H1 (cell line): Measurements from ENCODE around the gene SLC45A1. TPM values are rescaled to one million over a fixed set of nuclear protein-coding genes. Genes with fewer than 3 reads are reported as not detected.

Source experiments
- CTCF ChIA-PET: fragments of 300-600 bp; sonication (Branson Sonifier 250); formaldehyde crosslinking; loops from one replicate; lab custom pipeline; 2021; ENCODE audit not compliant: partially characterized antibody; lab: Charles Lee
- POLR2A ChIA-PET: fragments of 300-600 bp; sonication (Branson Sonifier 250); formaldehyde crosslinking; loops from one replicate; lab custom pipeline; 2021; ENCODE audit warnings: inconsistent platforms; ENCODE audit not compliant: partially characterized antibody; lab: Charles Lee
- DNase-seq, 2 experiments: peaks; one replicate each; pipeline versions ENCODE4 v3.0.0 to v3.0.0-alpha.2; 2010 to 2022; ENCODE audit warnings: low spot score in 2 of 2, low read depth in 1 of 2, mixed read lengths in 1 of 2
- FAIRE-seq: peaks from 2 replicates; lab custom pipeline; 2011; peaks lifted over from hg19 to GRCh38; lab: Jason Lieb, UNC
- H2AFZ ChIP-seq: 2 replicates; pipeline ENCODE4 v1.8.1; 2012; ENCODE audit warnings: low read length, inconsistent platforms
- H2AK5ac ChIP-seq: 2 replicates; pipeline ENCODE4 v1.6.1; 2013; ENCODE audit warnings: low read depth, low read length
- H2BK120ac ChIP-seq: replicated peaks from 2 replicates; pipeline ENCODE3; 2013; ENCODE audit warnings: low read depth, low read length, inconsistent platforms
- H2BK12ac ChIP-seq: 2 replicates; pipeline ENCODE4 v1.6.1; 2013; ENCODE audit warnings: low read depth, low read length
- H2BK15ac ChIP-seq: 2 replicates; pipeline ENCODE4 v1.6.1; 2013; ENCODE audit warnings: low read length
- H2BK20ac ChIP-seq: 2 replicates; pipeline ENCODE4 v1.6.1; 2013; ENCODE audit warnings: low read length
- H2BK5ac ChIP-seq: 2 replicates; pipeline ENCODE4 v1.6.1; 2013; ENCODE audit warnings: low read depth, low read length
- H3K14ac ChIP-seq: 2 replicates; pipeline ENCODE4 v1.6.1; 2013; ENCODE audit warnings: inconsistent platforms; ENCODE audit not compliant: insufficient read length
- H3K18ac ChIP-seq: 2 replicates; pipeline ENCODE4 v1.6.1; 2013; ENCODE audit warnings: low read length; ENCODE audit errors: extremely low read depth
- H3K23ac ChIP-seq: 2 replicates; pipeline ENCODE4 v1.6.1; 2013; ENCODE audit warnings: inconsistent platforms; ENCODE audit not compliant: insufficient read length
- H3K23me2 ChIP-seq: 2 replicates; pipeline ENCODE4 v1.6.1; 2013; ENCODE audit warnings: low read depth, low read length
- H3K27ac ChIP-seq: 2 replicates; pipeline ENCODE4 v1.6.1; 2011; ENCODE audit warnings: low read depth, low read length, inconsistent platforms
- H3K27me3 ChIP-seq, 4 experiments: replicated peaks in 1 of 4; 1 replicate in 1 of 4; 2 replicates in 3 of 4; pipeline versions ENCODE4 v1.6.1 to v1.8.1; 2011 to 2013; ENCODE audit warnings: low read length in 3 of 4, mild to moderate bottlenecking in 3 of 4, inconsistent platforms in 2 of 4, mixed read lengths in 2 of 4, moderate library complexity in 1 of 4; ENCODE audit not compliant: control insufficient read depth in 3 of 4, insufficient read depth in 3 of 4; ENCODE audit errors: extremely low read depth in 1 of 4
- H3K36me3 ChIP-seq, 4 experiments: 2 replicates each; pipeline versions ENCODE4 v1.6.1 to v1.8.1; 2011 to 2013; ENCODE audit warnings: mild to moderate bottlenecking in 4 of 4, low read length in 3 of 4, moderate library complexity in 2 of 4, control low read depth in 1 of 4, inconsistent platforms in 1 of 4; ENCODE audit not compliant: insufficient read depth in 4 of 4, control insufficient read depth in 2 of 4
- H3K4ac ChIP-seq: replicated peaks from 2 replicates; pipeline ENCODE3; 2013; ENCODE audit warnings: low read length, low read depth, mixed read lengths, inconsistent platforms; ENCODE audit not compliant: insufficient read length
- H3K4me1 ChIP-seq, 4 experiments: replicated peaks in 1 of 4; 1 replicate in 1 of 4; 2 replicates in 3 of 4; pipeline versions ENCODE4 v1.6.1 to v1.8.1; 2011 to 2013; ENCODE audit warnings: low read length in 3 of 4, inconsistent platforms in 2 of 4, mixed read lengths in 1 of 4; ENCODE audit not compliant: insufficient read depth in 4 of 4, control insufficient read depth in 3 of 4
- H3K4me2 ChIP-seq, 2 experiments: 2 replicates each; pipeline versions ENCODE4 v1.6.1 to v1.8.1; 2011 to 2013; ENCODE audit warnings: low read depth in 2 of 2, low read length in 2 of 2, control low read depth in 1 of 2, inconsistent platforms in 1 of 2, mild to moderate bottlenecking in 1 of 2; ENCODE audit not compliant: insufficient read depth in 1 of 2
- H3K4me3 ChIP-seq, 4 experiments: fragments of 200-600, 300-600 bp in 1 of 4; sonication (generic), shearing (Covaris generic), sonication (Bioruptor Twin) in 1 of 4; 2 replicates each; pipeline versions ENCODE4 v1.5.1 to v1.8.1; 2011 to 2016; ENCODE audit warnings: low read length in 4 of 4, low read depth in 3 of 4, control low read depth in 2 of 4, inconsistent platforms in 2 of 4, mild to moderate bottlenecking in 2 of 4, mixed read lengths in 1 of 4, moderate library complexity in 1 of 4; ENCODE audit not compliant: insufficient read depth in 2 of 4; ENCODE audit errors: extremely low read depth in 1 of 4
- H3K56ac ChIP-seq: replicated peaks from 2 replicates; pipeline ENCODE3; 2013; ENCODE audit warnings: low read depth, mild to moderate bottlenecking, mixed read lengths, low read length, inconsistent platforms; ENCODE audit not compliant: insufficient read length
- H3K79me1 ChIP-seq: 2 replicates; pipeline ENCODE4 v1.6.1; 2013; ENCODE audit warnings: low read depth, low read length, control low read depth
- H3K79me2 ChIP-seq, 2 experiments: 2 replicates each; pipeline versions ENCODE4 v1.6.1 to v1.8.1; 2012 to 2013; ENCODE audit warnings: low read length in 2 of 2, mild to moderate bottlenecking in 2 of 2, inconsistent platforms in 1 of 2; ENCODE audit not compliant: insufficient read depth in 2 of 2, control insufficient read depth in 1 of 2
- H3K9ac ChIP-seq, 4 experiments: replicated peaks in 1 of 4; 1 replicate in 1 of 4; 2 replicates in 3 of 4; pipeline versions ENCODE4 v1.6.1 to v1.8.1; 2011 to 2013; ENCODE audit warnings: low read depth in 3 of 4, low read length in 3 of 4, control low read depth in 2 of 4, mild to moderate bottlenecking in 2 of 4, moderate library complexity in 2 of 4, inconsistent platforms in 1 of 4; ENCODE audit errors: extremely low read depth in 1 of 4
- H3K9me3 ChIP-seq, 2 experiments: 2 replicates each; pipeline versions ENCODE4 v1.6.1 to v1.8.1; 2012 to 2013; ENCODE audit warnings: mild to moderate bottlenecking in 2 of 2, moderate library complexity in 2 of 2, control low read depth in 1 of 2, inconsistent platforms in 1 of 2, low read depth in 1 of 2, low read length in 1 of 2, mixed read lengths in 1 of 2; ENCODE audit not compliant: insufficient read depth in 2 of 2
- H4K20me1 ChIP-seq, 2 experiments: replicated peaks in 1 of 2; 2 replicates each; pipeline versions ENCODE3 to v1.8.1; 2011 to 2013; ENCODE audit warnings: inconsistent platforms in 2 of 2, low read length in 2 of 2, mild to moderate bottlenecking in 1 of 2; ENCODE audit not compliant: insufficient read depth in 2 of 2, control insufficient read depth in 1 of 2
- H4K5ac ChIP-seq: 2 replicates; pipeline ENCODE4 v1.6.1; 2013; ENCODE audit warnings: low read length, low read depth, mixed read lengths, inconsistent platforms; ENCODE audit not compliant: insufficient read length
- H4K8ac ChIP-seq: 2 replicates; pipeline ENCODE4 v1.8.0; 2013; ENCODE audit warnings: mild to moderate bottlenecking, moderate library complexity, low read length, inconsistent platforms; ENCODE audit not compliant: insufficient read depth; ENCODE audit errors: extremely low read depth
- H4K91ac ChIP-seq: replicated peaks from 2 replicates; pipeline ENCODE3; 2013; ENCODE audit warnings: low read length, mixed read lengths, inconsistent platforms; ENCODE audit not compliant: insufficient read length
- ATF2 ChIP-seq: IDR thresholded peaks from 2 replicates; pipeline ENCODE4 v1.6.1; 2012; ENCODE audit warnings: low read length, inconsistent platforms
- ATF3 ChIP-seq: IDR thresholded peaks from 2 replicates; pipeline ENCODE4 v1.6.1; 2011; ENCODE audit warnings: low read depth, mild to moderate bottlenecking, low read length; ENCODE audit not compliant: insufficient read depth
- CHD1 ChIP-seq: IDR thresholded peaks from 2 replicates; pipeline ENCODE4 v1.6.1; 2012; ENCODE audit warnings: low read depth, low read length, improper control_type of control experiment
- CTBP2 ChIP-seq: IDR thresholded peaks from 2 replicates; pipeline ENCODE4 v1.7.0; 2011; ENCODE audit warnings: borderline replicate concordance, mild to moderate bottlenecking, moderate library complexity, mixed read lengths, low read length; ENCODE audit not compliant: insufficient read depth, insufficient read length
- JUND ChIP-seq: IDR thresholded peaks from 2 replicates; pipeline ENCODE4 v1.6.1; 2011; ENCODE audit warnings: mild to moderate bottlenecking, improper control_type of control experiment, low read length
- KDM4A ChIP-seq: IDR thresholded peaks from one replicate; pipeline ENCODE4 v1.7.1; 2012; ENCODE audit warnings: low read depth, mild to moderate bottlenecking, moderate library complexity, low read length, inconsistent platforms; ENCODE audit not compliant: severe bottlenecking
- RXRA ChIP-seq: IDR thresholded peaks from 2 replicates; pipeline ENCODE4 v1.6.1; 2011; ENCODE audit warnings: low read depth, mild to moderate bottlenecking, low read length, moderate library complexity; ENCODE audit not compliant: insufficient read depth
- SRF ChIP-seq: IDR thresholded peaks from 2 replicates; pipeline ENCODE4 v1.6.1; 2011; ENCODE audit warnings: mild to moderate bottlenecking, low read depth, low read length, moderate library complexity
- SUZ12 ChIP-seq: fragments of 200-600 bp; sonication (generic); IDR thresholded peaks from 2 replicates; pipeline ENCODE4 v1.6.1; 2012; ENCODE audit warnings: mild to moderate bottlenecking, inconsistent platforms, low read length, moderate library complexity, mixed read lengths
- WGBS, 2 experiments: shearing (Covaris generic) in 1 of 2; methylation state at CpG; one replicate each; pipeline versions ENCODE4 v1.1.6 to v1.1.7; 2013 to 2015; ENCODE audit warnings: low lambda C conversion rate in 2 of 2, mixed read lengths in 2 of 2, inconsistent platforms in 1 of 2, low coverage in 1 of 2, missing lambda C conversion rate in 1 of 2; ENCODE audit not compliant: insufficient replicate concordance in 2 of 2, insufficient coverage in 1 of 2, insufficient read length in 1 of 2; ENCODE audit errors: extremely low coverage in 1 of 2, missing lambda C conversion rate in 1 of 2; 5-methylcytosine and 5-hydroxymethylcytosine counted together
- polyA plus RNA-seq, 7 experiments: library from polyadenylated mRNA; depleted of rRNA in 3 of 7; stranded (reverse) in 5 of 7; unstranded in 2 of 7; fragments of >200 nt in 5 of 7; fragments of 200-250 nt in 2 of 7; gene quantifications; 1 replicate in 5 of 7; 2 replicates in 1 of 7; 4 replicates in 1 of 7; pipeline versions ENCODE4 v1.2.1 to v1.2.3, GENCODE V29; 2011 to 2013; ENCODE audit warnings: missing spikeins in 2 of 7, mixed read lengths in 2 of 7
- total RNA-seq: library from RNA; stranded (reverse); fragmentation: NEBNext Ultra II Directional; extraction: Animal tissue kit (Norgen Biotek cat#: 25700); gene quantifications from 2 replicates; pipeline ENCODE4 v1.2.1, GENCODE V29; 2021

Gene SLC45A1
- total and polyA plus RNA-seq, 2 of the 8 experiments (the other 6 are each of a cell fraction or from before 2014, with no cell fraction given): 1.0 to 1.7 TPM

- WGBS, 2 experiments: 78% methylated on average over 3 of the region's 3 CpGs; no CpG with 5 or more reads in 1 of the 2 experiments
- Histone ChIP-seq H3K4me3 (no peak overlapping the region), H3K18ac (peak overlapping the region; percentile 52; the same call in 1 of the 2 replicates)
- CTCF ChIA-PET: interaction anchor here (1.0 to 4.8 kb wide), 6 partner anchors 12 to 355 kb away, joined by 3 to 32 read pairs (median 4); no protein-coding TSS in a partner anchor
- TF ChIP-seq CHD1: no peak
- TF ChIP-seq SRF: no peak
- TF ChIP-seq ATF2: no peak
- TF ChIP-seq JUND: no peak
- no peak for TF ChIP-seq CTBP2
- TF ChIP-seq ATF3: no peak
- TF ChIP-seq SUZ12: no peak
- TF ChIP-seq RXRA: no peak
- no peak for TF ChIP-seq KDM4A
- TF ChIP-seq, all 59 proteins: peak for 0
- H2BK120ac ChIP-seq: no peak overlapping the region
- no peak overlapping the region for H2BK20ac ChIP-seq
- POLR2A ChIA-PET: no interaction called here
- H2BK15ac ChIP-seq: no peak overlapping the region
- H3K23me2 ChIP-seq: no peaks in the 10 kb centered on the region
- H2BK12ac ChIP-seq: no peak overlapping the region
- H3K23ac ChIP-seq: no peak overlapping the region
- H2AK5ac ChIP-seq: no peak overlapping the region
- peaks cover 6% of the 10 kb centered on the region; the same call in 1 of the 2 replicates for H3K79me1 ChIP-seq
- no peak overlapping the region for H4K91ac ChIP-seq
- peaks cover 28 to 43% (median 37%) of the 10 kb centered on the region in 4 experiments for H3K4me1 ChIP-seq
- no peaks in the 10 kb centered on the region for H3K36me3 ChIP-seq
- 0 out of 2 replicates have a peak overlapping the region, but pooled peaks have one; percentile 61 for H3K27ac ChIP-seq
- H4K20me1 ChIP-seq: peaks cover 5 to 7% of the 10 kb centered on the region in 2 experiments
- H3K9me3 ChIP-seq: no peaks in the 10 kb centered on the region
- H2AFZ ChIP-seq: no peak overlapping the region
- no peak overlapping the region for H3K4ac ChIP-seq
- no peak for FAIRE-seq
- H2BK5ac ChIP-seq: no peak overlapping the region
- H3K56ac ChIP-seq: no peak overlapping the region
- H3K27me3 ChIP-seq: no peaks in the 10 kb centered on the region
- no peak overlapping the region for H4K5ac ChIP-seq
- H3K14ac ChIP-seq: no peak overlapping the region
- no peak overlapping the region for H4K8ac ChIP-seq
- H3K9ac ChIP-seq: no peak overlapping the region
- peaks cover 0 to 68% of the 10 kb centered on the region in 2 experiments; a peak in 3 of 4 replicates for H3K79me2 ChIP-seq
- peak overlapping the region in 1 of 2 experiments; percentile 41; a peak in 1 of 4 replicates for H3K4me2 ChIP-seq
- no peak for DNase-seq
These were observed 55.2 kb downstream of the SLC45A1 start for GRCh38 chr1:8373125-8373524.
